SK-N-SH (cell line): ENCODE measurements around the gene OTUD1. TPM values are rescaled to one million over a fixed set of nuclear protein-coding genes. Genes with fewer than 3 reads are reported as not detected.

Experiments used
- CTCF ChIA-PET: fragments of 300-600, 350-600 bp; formaldehyde crosslinking; extraction: SDS; loops from one replicate; lab custom pipeline; 2021; lab: Yijun Ruan, JAX
- POLR2A ChIA-PET: fragments of 350-600 bp; sonication (Branson Sonifier 250); formaldehyde crosslinking; extraction: SDS; loops from one replicate; lab custom pipeline; 2020; ENCODE audit warnings: antibody characterized with exemption, inconsistent platforms; lab: Yijun Ruan, JAX
- DNase-seq: peaks from one replicate; pipeline ENCODE4 v3.0.0; 2012
- H2AFZ ChIP-seq: fragments of 200-600 bp; sonication (generic); 2 replicates; pipeline ENCODE4 v1.8.1; 2016; ENCODE audit warnings: antibody characterized with exemption, mild to moderate bottlenecking, low read depth
- H3F3A ChIP-seq: fragments of 200-600 bp; sonication (generic); replicated peaks from 2 replicates; pipeline ENCODE3; 2016; ENCODE audit warnings: antibody characterized with exemption, mild to moderate bottlenecking; ENCODE audit not compliant: insufficient read depth
- H3K27ac ChIP-seq, 2 experiments: fragments of 200-500 bp in 1 of 2; fragments of 200-600 bp in 1 of 2; sonication (Bioruptor generic) in 1 of 2; sonication (generic), shearing (Covaris generic) in 1 of 2; 2 replicates each; pipeline versions ENCODE4 v1.5.1 to v1.6.1; 2014 to 2016; ENCODE audit warnings: low read depth in 2 of 2, inconsistent platforms in 1 of 2, low read length in 1 of 2, mild to moderate bottlenecking in 1 of 2, mixed read lengths in 1 of 2
- H3K27me3 ChIP-seq: fragments of 200-600 bp; sonication (generic), shearing (Covaris generic); 2 replicates; pipeline ENCODE4 v1.6.1; 2016; ENCODE audit warnings: mixed run types; ENCODE audit not compliant: insufficient read depth
- H3K36me3 ChIP-seq, 2 experiments: fragments of 200-500 bp in 1 of 2; fragments of 200-600 bp in 1 of 2; sonication (Bioruptor generic) in 1 of 2; sonication (generic) in 1 of 2; replicated peaks in 1 of 2; 2 replicates each; pipeline versions ENCODE3 to v1.5.1; 2014 to 2016; ENCODE audit warnings: low read length in 1 of 2, mild to moderate bottlenecking in 1 of 2; ENCODE audit not compliant: insufficient read depth in 2 of 2, control insufficient read depth in 1 of 2
- H3K4me1 ChIP-seq, 2 experiments: fragments of 200-500 bp in 1 of 2; fragments of 200-600 bp in 1 of 2; sonication (Bioruptor generic) in 1 of 2; sonication (generic), shearing (Covaris generic) in 1 of 2; 2 replicates each; pipeline versions ENCODE4 v1.5.1 to v1.6.1; 2014 to 2016; ENCODE audit warnings: low read depth in 1 of 2, low read length in 1 of 2, mixed run types in 1 of 2; ENCODE audit not compliant: insufficient read depth in 2 of 2, control insufficient read depth in 1 of 2
- H3K4me2 ChIP-seq: fragments of 200-600 bp; sonication (generic), shearing (Covaris generic); 2 replicates; pipeline ENCODE4 v1.6.1; 2017; ENCODE audit warnings: mixed run types
- H3K4me3 ChIP-seq, 2 experiments: fragments of 200-500 bp in 1 of 2; fragments of 200-600 bp in 1 of 2; sonication (Bioruptor generic) in 1 of 2; sonication (generic), shearing (Covaris generic) in 1 of 2; 2 replicates each; pipeline versions ENCODE4 v1.5.1 to v1.8.1; 2014 to 2016; ENCODE audit warnings: low read depth in 2 of 2, inconsistent platforms in 1 of 2, low read length in 1 of 2, mild to moderate bottlenecking in 1 of 2, mixed read lengths in 1 of 2, moderate library complexity in 1 of 2
- H3K79me2 ChIP-seq: fragments of 200-600 bp; sonication (generic); 2 replicates; pipeline ENCODE4 v1.8.1; 2017; ENCODE audit warnings: mild to moderate bottlenecking; ENCODE audit not compliant: insufficient read depth
- H3K9ac ChIP-seq: fragments of 200-600 bp; sonication (generic); 2 replicates; pipeline ENCODE4 v1.6.1; 2017; ENCODE audit warnings: mixed run types
- H3K9me2 ChIP-seq: fragments of 200-600 bp; sonication (generic); 2 replicates; pipeline ENCODE4 v1.6.1; 2017; ENCODE audit warnings: mixed run types
- H3K9me3 ChIP-seq: fragments of 200-600 bp; sonication (generic); 2 replicates; pipeline ENCODE4 v1.6.1; 2017; ENCODE audit warnings: mixed run types, mild to moderate bottlenecking, moderate library complexity
- H4K20me1 ChIP-seq: fragments of 200-600 bp; sonication (generic); 2 replicates; pipeline ENCODE4 v1.6.1; 2017; ENCODE audit warnings: mild to moderate bottlenecking, mixed run types; ENCODE audit not compliant: insufficient read depth
- CTCF ChIP-seq: fragments of 200-600 bp; sonication (generic); IDR thresholded peaks from 2 replicates; pipeline ENCODE4 v1.6.1; 2017; ENCODE audit warnings: antibody characterized with exemption, mild to moderate bottlenecking, moderate library complexity
- EP300 ChIP-seq, 2 experiments: IDR thresholded peaks; 2 replicates each; pipeline versions ENCODE4 v1.4.0 to v1.6.1; 2012; ENCODE audit warnings: borderline replicate concordance in 1 of 2, low read depth in 1 of 2, low read length in 1 of 2
- EZH2phosphoT487 ChIP-seq: fragments of 200-600 bp; sonication (generic); IDR thresholded peaks from 2 replicates; pipeline ENCODE4 v1.6.1; 2017; ENCODE audit warnings: low read depth, mixed run types, mild to moderate bottlenecking, antibody characterized with exemption, moderate library complexity, borderline replicate concordance
- FOSL2 ChIP-seq: IDR thresholded peaks from 2 replicates; pipeline ENCODE4 v1.4.0; 2012; ENCODE audit warnings: low read depth, mild to moderate bottlenecking, moderate library complexity, borderline replicate concordance
- GABPA ChIP-seq: IDR thresholded peaks from 2 replicates; pipeline ENCODE4 v1.4.0; 2012; ENCODE audit warnings: low read depth, mild to moderate bottlenecking
- MEF2A ChIP-seq: IDR thresholded peaks from 2 replicates; pipeline ENCODE4 v1.4.0; 2012; ENCODE audit warnings: low read depth, borderline replicate concordance
- PBX3 ChIP-seq: IDR thresholded peaks from 2 replicates; pipeline ENCODE4; 2012
- POLR2AphosphoS5 ChIP-seq: IDR thresholded peaks from 2 replicates; pipeline ENCODE4 v1.6.1; 2012; ENCODE audit warnings: low read depth, low read length
- RCOR1 ChIP-seq: fragments of 150-350 bp; IDR thresholded peaks from 2 replicates; pipeline ENCODE4 v1.6.1; 2017; ENCODE audit warnings: antibody characterized with exemption, low read length
- REST ChIP-seq: IDR thresholded peaks from 2 replicates; pipeline ENCODE4 v1.6.1; 2012; ENCODE audit warnings: mild to moderate bottlenecking, low read depth, low read length, moderate library complexity
- SMC3 ChIP-seq: IDR thresholded peaks from 2 replicates; pipeline ENCODE4 v1.6.1; 2012; ENCODE audit warnings: low read depth, low read length, improper control_type of control experiment
- TAF1 ChIP-seq: IDR thresholded peaks from 2 replicates; pipeline ENCODE4 v1.6.1; 2012; ENCODE audit warnings: low read depth, mild to moderate bottlenecking, low read length, moderate library complexity, borderline replicate concordance
- TCF12 ChIP-seq: IDR thresholded peaks from 2 replicates; pipeline ENCODE4 v1.4.0; 2012
- TEAD4 ChIP-seq: IDR thresholded peaks from 2 replicates; pipeline ENCODE4 v1.4.0; 2012; ENCODE audit warnings: mild to moderate bottlenecking, borderline replicate concordance; ENCODE audit not compliant: insufficient read depth
- USF1 ChIP-seq: IDR thresholded peaks from 2 replicates; pipeline ENCODE4 v1.4.0; 2012; ENCODE audit warnings: low read depth, borderline replicate concordance
- YY1 ChIP-seq: IDR thresholded peaks from 2 replicates; pipeline ENCODE4 v1.4.0; 2012; ENCODE audit warnings: low read depth, mild to moderate bottlenecking
- ZBTB33 ChIP-seq: IDR thresholded peaks from 2 replicates; pipeline ENCODE4 v1.4.0; 2012; ENCODE audit warnings: low read depth, borderline replicate concordance
- WGBS: methylation state at CpG from one replicate; pipeline ENCODE4 v1.1.6; 2017; ENCODE audit warnings: low lambda C conversion rate; 5-methylcytosine and 5-hydroxymethylcytosine counted together
- polyA plus RNA-seq, 3 experiments: library from polyadenylated mRNA; depleted of rRNA; stranded (reverse); fragments of >200 nt; gene quantifications; 2 replicates each; pipeline ENCODE4 v1.2.3, GENCODE V29; 2012
- TF ChIP-seq, protein P1 (sequence below): fragments of 150-350 bp; IDR thresholded peaks from 2 replicates; pipeline ENCODE4 v1.6.1; 2017; ENCODE audit warnings: antibody characterized with exemption, low read length, low read depth, borderline replicate concordance

The OTUD1 gene
- polyA plus RNA-seq, 1 of the 3 experiments (the other 2 are of a cell fraction) = 8.5 TPM

- H3K9me2 ChIP-seq = no peaks in the 10 kb centered on the region
- DNase-seq = no peak
- no peak overlapping the region for H3K4me3 ChIP-seq
- TF ChIP-seq CTCF (no peak), RCOR1 (no peak), SMC3 (no peak), ZBTB33 (no peak), REST (no peak)
- H3K9me3 ChIP-seq = no peaks in the 10 kb centered on the region
- H3K9ac ChIP-seq = no peak overlapping the region
- WGBS = 50% methylated on average over 2 of the region's 2 CpGs
- H3K4me1 ChIP-seq = peaks cover 0 to 7% of the 10 kb centered on the region in 2 experiments; a peak in 1 of 4 replicates
- no peak overlapping the region for H3K4me2 ChIP-seq
- no peaks in the 10 kb centered on the region for H4K20me1 ChIP-seq
- H3K27ac ChIP-seq = no peak overlapping the region
- H3K79me2 ChIP-seq = no peaks in the 10 kb centered on the region
- H3K36me3 ChIP-seq = no peaks in the 10 kb centered on the region
- ChIA-PET CTCF (no interaction called here), POLR2A (no interaction called here)
- no peak overlapping the region for H2AFZ ChIP-seq
- no peaks in the 10 kb centered on the region for H3K27me3 ChIP-seq
- H3F3A ChIP-seq = peaks cover 8% of the 10 kb centered on the region
Measured at GRCh38 chr10:23414658-23415057, 24.2 kb upstream of the OTUD1 start.

GRCh38 chr10:23417254-23417653, 21.6 kb upstream of the OTUD1 start:
- ChIA-PET CTCF (no interaction called here), POLR2A (no interaction called here)
- no peak overlapping the region for H3K27ac ChIP-seq
- no peak overlapping the region for H3K9ac ChIP-seq
- H3K4me3 ChIP-seq = no peak overlapping the region
- no peaks in the 10 kb centered on the region for H3K79me2 ChIP-seq
- no peaks in the 10 kb centered on the region for H3K9me3 ChIP-seq
- no peaks in the 10 kb centered on the region for H3K27me3 ChIP-seq
- peaks cover 0 to 3% of the 10 kb centered on the region in 2 experiments; a peak in 1 of 4 replicates for H3K4me1 ChIP-seq
- H4K20me1 ChIP-seq = no peaks in the 10 kb centered on the region
- DNase-seq = no peak
- peaks cover 4% of the 10 kb centered on the region for H3F3A ChIP-seq
- no peak overlapping the region for H3K4me2 ChIP-seq
- no peaks in the 10 kb centered on the region for H3K9me2 ChIP-seq
- H3K36me3 ChIP-seq = no peaks in the 10 kb centered on the region
- 80% methylated on average over 1 of the region's 1 CpG for WGBS
- H2AFZ ChIP-seq = no peak overlapping the region
- no peak for TF ChIP-seq EZH2phosphoT487
- TF ChIP-seq GABPA = no peak
- no peak for TF ChIP-seq PBX3
- no peak for TF ChIP-seq EP300 (IDR thresholded peaks at IDR 0.05; ENCODE audit: borderline replicate concordance in 1 of 2, low read depth in 1 of 2, low read length in 1 of 2)
- TF ChIP-seq FOSL2 = no peak
- TF ChIP-seq, protein P1, sequence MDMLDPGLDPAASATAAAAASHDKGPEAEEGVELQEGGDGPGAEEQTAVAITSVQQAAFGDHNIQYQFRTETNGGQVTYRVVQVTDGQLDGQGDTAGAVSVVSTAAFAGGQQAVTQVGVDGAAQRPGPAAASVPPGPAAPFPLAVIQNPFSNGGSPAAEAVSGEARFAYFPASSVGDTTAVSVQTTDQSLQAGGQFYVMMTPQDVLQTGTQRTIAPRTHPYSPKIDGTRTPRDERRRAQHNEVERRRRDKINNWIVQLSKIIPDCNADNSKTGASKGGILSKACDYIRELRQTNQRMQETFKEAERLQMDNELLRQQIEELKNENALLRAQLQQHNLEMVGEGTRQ = no peak
- no peak for TF ChIP-seq TEAD4
- TF ChIP-seq POLR2AphosphoS5 = no peak
- no peak for TF ChIP-seq MEF2A
- no peak for TF ChIP-seq TCF12
- TF ChIP-seq USF1 = no peak
- TF ChIP-seq YY1 = no peak
- no peak for TF ChIP-seq TAF1
